ENCODE results near the gene SLC9A9.

- TF ChIP-seq CTCF (IDR thresholded peaks at IDR 0.05), result no peak
- TF ChIP-seq POLR2A (IDR thresholded peaks at IDR 0.05), result no peak
Measured at GRCh38 chr3:143242101-143242500, 606.2 kb downstream of the SLC9A9 start.

Measured in right lobe of liver (tissue), 4 donors.